Midbrain (tissue), 1 donor: ENCODE measurements around the gene NOLC1.

Source experiments
- DNase-seq: peaks from one replicate; lab custom pipeline; 2025; lab: John Stamatoyannopoulos, UW

The NOLC1 gene

DNA sequence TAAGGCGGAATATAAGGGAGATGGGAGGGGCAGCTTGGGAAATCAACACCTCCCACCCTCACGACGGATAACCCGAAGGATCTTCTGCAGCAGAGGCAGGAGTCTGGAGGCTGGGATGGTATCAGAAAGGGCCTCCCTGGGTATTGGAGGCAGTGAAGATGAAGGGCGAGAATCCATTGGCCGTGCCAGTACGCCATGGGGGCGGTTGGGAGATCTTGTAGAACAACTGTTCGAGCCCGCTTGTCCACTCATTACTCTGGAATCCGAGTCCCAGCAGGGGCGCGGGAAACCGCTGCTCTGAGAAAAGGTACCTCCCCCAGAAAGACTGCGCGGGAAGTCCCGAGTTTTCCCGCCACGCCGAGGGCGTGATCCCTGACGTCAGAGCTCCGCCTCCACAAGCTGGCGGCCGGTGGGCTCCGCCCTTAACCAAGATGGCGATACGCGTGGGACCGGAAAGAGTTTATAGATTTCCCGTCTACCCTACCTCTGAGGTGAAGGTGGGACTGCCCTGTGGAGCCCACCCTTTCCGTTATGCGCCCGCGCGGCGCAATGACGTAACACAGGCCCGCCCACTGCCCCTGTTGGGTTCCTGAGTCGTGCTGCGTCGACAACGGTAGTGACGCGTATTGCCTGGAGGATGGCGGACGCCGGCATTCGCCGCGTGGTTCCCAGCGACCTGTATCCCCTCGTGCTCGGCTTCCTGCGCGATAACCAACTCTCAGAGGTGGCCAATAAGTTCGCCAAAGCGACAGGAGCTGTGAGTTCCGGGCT lies at the start of gene NOLC1:
Gene NOLC1 (plus strand): TSS at position 616 of the 771 bp plus-strand sequence. CDS start 22 bp downstream, at position 638.
- DNase-seq: peak; percentile 96

DNA sequence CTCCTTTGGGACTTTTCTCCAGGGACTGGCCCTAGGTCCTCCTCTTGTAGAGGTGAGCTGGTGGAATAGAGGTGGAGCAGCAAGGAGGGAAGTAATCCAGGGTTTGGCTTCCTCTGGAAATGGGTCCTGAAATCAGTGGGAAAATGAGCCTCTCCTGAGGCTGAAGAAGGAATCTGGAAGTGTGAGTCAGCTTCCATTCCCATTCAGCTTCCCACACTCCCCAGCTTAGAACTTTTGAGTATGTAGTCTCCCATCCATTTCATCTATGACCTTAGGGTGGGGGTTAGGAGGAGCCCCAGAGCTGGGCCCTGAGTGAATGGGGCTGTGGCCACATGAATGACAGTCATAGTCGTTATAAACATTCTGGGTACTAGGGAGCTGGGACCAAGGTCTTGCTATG lies 49.8 kb upstream of the NOLC1 start:
- DNase-seq: no peak

DNA sequence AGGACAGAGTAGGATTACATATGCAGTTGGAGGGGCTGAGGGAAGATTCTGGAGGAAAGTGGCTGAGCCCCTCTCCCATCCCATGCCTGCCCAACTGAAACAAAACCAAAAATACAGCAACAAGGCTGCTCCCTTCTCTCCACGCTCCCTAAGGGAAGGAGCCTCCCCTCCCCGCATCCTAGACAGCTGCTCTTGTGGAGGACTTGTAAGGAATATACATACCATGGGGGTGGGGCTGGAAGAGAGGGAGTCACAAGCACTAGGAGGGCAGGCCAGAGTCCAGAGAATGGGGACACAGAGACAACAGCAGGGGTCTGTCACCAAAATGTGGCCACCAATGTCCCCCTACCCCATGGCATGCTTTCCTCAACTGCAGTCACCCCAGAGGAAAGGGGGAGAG lies 45.2 kb upstream of the NOLC1 start:
- no peak for DNase-seq

DNA sequence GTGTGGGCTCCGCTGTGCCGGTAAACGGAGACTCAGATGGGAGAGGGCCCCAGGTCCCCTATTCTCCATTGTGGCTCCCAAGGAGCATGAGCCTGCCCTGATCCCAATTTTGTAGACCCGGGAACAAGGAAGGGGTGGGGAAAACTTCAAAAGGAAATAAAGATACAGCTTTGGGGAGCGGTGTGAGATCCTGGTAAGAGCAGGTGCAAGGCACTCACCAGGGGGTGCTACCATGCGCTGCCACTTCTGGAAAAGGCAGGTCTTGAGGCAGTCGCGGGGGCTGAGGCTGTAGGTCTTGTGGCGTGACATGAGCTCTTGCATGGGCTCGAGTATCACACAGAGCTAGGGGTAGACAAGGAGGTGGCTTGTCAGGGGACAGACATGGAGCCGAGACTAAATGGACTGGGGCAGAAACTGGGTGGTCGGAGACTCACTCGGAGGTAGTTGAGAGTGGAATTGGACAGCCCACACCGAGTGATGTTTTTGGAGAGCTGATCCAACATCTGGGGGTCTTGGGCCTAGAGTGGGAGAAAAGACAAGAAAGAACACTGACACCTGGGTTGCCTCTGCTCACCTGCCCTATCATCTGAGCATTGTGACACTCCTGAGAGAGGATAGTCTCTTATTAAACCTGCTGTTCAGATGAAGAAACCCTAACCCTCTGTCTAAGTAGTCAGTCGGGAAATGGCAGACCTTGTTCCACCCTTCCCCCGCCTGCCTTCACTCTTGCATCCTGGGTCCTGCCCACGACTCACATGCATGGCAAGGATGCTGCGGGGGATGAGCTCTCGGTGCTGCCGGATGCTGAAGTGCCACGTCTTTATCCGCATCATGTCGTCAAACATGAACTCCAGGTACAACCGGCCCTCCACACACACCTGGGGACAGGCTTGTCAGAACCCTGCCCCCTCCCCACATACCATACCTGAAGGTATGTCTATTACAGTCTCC lies 42.7 kb upstream of the NOLC1 start:
- DNase-seq: no peak

DNA sequence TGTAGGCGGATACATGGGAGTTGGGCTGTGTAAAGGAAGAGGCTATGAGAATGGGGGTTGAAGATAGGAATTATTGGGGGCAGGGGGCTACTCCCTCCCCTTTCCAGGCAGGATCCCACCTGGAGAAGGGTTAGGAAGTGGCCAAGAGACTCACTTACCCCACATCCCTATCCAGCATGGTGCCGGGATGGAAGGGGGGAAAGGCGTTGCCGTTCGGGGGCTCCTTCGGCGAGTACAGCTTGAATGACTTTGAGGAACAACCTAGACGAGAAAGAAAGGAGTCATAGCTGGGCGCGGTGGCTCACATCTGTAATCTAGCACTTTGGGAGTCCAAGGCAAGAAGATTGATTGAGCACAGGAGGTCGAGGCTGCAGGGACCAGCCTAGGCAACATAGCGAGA lies 40.9 kb upstream of the NOLC1 start:
- no peak for DNase-seq

DNA sequence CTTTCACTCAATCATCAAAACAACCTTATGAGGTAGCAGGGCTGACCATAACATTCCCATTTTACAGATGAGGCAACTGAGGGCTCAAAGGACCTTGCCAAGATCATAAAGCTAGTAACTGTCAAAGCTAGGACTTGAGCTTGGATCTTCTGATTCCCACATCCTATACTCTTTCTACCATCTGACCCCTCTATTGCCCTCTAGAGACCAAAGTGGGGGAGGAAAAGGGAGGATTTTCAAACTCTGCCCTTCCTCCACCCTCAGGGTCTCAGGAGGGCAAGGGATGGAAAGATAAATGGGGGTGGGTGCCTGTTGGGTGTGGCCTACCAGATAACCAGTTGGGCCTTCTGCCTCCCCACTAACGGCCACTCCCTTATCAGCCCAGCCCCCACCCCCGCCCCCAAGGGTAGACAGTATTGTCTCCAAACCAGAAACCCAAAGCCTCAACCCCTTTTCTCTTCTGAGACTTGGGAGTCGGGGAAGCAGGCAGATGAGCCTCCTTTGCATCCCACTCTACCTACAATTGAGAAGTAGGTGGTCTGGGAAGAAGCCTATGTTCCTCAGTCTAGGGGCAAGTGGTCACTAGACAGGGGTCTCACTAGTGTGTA lies 39.9 kb upstream of the NOLC1 start:
- DNase-seq: no peak

DNA sequence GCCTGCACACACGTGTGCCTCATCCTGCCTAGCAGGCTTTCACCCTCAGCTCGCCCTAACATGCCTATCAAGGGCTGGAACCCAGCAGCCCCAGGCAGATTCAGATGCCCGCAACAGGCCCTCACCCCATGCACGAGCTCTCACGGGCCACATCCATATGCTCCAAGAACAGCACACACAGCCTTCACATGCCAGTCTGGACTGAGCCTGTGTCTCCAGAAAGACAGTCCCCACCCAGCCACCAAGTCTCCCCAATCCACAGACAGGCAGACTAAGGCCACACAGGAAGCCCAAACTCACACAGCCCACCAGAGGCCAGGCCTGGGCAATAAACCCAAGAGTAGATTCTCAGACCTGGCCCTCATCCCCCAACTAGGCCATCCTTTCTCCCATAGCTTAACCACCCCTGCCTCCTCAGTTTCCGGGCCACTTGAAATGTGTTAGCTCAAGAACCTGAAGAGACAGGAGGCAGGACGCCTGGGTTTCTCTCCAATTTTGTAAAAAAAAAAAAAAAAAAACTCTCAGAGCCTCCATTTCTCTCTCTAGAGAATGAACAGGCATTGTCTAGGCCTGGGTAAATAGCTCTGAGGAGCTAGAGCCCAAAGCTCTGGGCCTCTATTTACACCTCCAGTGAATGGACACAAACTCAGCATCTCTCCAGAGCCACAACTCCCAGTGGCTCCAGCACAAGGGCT lies 38.8 kb upstream of the NOLC1 start:
- no peak for DNase-seq

DNA sequence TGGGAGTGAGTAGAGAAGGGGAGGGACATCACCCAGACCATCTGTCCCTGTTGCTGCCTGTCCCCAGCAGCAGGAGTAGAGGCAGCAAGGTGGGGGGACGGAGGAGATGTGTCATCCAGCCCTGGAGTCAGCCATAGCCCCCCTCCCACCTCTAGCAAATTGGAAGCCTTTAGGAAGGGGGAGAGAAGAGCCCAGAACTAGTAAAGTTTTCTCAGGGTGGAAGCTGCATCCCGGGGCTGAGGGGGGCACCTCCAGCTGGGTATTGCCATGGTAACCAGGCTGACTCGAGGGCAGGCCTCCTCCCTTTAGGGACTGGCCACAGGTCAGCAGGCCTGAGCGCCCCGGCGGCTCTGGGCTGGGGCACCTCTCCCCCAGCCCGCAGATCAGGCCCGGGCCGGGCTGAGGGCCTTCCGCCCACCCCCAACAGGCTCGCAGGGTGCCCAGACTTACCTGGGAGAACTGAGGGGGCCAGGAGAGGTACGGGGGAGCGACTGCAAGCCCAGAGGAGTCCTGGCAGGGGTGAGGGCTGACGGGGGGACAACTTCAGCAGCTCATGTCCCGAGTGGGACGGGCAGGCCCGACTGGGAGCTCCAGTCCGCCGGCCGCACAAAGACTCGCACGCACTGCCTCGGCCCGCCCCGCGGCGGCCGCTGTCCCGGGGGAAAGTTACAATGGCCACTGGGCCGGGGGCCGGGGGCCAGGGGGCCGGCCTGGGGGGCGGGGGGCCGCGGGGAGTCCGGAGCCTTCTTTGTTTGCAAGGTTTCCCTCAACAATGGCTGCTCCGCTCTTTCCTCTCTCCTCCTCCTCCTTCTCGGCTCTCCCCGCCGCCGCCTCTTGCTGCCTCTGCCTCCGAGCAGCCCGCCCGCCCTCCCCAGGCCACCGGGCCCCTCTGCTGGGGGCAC lies 38.0 kb upstream of the NOLC1 start:
- DNase-seq: peak; percentile 32

DNA sequence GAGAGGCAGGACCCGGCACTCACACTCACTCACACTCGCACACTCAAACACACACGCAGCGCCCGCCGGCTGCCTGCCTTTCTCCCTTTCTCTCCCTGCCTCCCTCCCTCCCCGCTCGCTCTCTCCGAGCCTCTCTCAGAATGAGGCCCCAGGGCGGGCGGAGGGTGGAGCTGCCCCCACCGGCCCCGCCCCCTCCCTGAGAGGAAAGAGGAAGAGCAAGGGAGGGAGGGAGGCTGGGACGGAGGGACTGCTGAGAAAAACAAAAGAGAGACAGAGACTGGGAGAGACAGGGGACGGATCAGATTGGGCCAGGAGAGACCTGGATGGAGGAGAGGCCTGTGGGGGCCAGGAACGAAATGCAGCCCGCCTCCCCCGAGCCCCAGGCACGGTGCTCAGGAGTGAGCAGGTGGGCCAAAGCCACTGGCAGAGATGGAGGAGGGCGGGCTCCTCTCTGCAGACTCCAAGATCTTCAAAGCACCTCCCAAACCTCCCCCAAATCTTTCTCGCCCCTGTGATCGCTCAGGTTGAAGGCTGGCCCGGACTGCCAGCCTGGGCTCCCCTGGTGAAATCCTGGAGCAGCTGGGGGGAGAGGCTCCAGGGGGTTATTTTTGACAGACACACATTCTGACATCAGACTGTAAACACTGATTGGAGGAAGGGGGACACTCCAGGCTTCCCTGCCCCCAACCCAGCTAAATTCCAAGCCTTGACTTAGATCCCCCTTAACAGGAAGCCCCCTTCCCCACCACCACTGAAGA lies 37.1 kb upstream of the NOLC1 start:
- DNase-seq: peak; percentile 93

DNA sequence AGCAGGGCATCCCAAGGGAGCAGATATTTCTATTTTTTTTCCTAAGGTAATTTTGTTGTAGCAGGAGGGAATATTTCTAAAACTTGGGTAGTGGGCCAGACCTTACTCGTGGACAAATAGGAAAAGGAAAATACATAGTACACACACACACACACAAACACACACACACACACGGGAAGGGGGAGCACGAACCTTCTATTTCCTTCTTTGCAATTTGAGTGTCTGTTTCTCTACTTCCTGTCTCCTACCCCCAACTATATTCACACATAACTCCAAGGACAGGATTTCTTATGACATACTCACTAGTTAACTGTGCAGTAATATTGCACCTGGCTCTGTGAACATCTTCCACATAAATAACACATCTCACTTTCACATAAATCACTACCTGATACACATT lies 36.4 kb upstream of the NOLC1 start:
- DNase-seq: no peak

DNA sequence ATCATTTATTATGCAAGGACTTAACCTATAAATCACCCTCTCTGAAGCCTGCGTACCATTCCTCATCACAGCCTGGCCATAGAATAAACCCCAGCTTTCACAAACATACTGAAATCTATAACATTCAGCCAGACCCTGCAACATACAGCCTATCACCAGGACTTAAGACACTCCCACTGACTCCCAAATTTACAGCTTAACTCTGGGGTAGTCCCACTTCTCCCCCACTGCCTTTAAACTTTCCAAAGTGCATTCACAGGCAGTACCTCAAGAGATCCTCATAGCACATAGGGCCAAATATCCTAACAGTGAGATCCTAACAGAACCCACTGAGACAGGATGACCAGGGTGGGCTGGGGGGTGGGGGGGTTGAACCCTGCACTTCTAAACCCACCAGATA lies 35.5 kb upstream of the NOLC1 start:
- no peak for DNase-seq

DNA sequence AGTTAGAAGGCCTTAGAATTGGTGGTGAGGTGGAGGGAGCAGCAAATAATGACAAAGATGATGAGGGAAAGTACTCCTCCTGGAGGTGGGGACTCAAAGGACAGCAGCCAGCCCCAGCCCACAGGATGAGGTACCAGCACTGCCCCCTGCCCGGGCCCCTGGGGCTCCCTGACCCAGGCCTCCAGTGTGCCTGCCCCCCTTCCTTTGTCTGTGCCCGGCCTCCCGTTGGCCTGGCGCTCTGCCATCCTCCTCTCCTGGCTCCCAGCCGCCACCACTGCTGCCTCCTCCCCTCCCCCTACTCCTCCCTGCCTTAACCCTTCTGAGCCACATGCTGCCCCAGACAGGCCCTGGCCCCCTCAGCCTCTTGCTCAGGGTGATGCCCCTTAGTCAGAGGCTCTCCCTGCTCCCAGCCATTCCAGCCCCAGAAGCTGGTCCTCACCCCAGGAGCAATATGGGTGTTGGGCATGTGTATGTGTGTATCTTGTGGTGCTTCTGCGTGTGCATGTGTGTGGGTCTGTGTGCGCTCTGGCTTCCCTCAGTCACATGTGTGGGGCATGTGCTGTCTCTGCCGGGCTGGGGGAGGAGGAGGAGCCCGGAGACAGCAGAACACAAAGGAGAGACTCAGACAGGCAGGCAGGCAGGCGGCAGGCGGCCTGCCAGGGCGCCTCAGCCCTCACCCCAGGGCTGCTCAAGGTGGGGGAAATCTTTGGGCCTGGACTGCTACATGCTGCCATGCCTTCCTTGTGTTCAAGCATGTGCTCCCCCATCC lies 34.6 kb upstream of the NOLC1 start:
- DNase-seq: peak; percentile 88

DNA sequence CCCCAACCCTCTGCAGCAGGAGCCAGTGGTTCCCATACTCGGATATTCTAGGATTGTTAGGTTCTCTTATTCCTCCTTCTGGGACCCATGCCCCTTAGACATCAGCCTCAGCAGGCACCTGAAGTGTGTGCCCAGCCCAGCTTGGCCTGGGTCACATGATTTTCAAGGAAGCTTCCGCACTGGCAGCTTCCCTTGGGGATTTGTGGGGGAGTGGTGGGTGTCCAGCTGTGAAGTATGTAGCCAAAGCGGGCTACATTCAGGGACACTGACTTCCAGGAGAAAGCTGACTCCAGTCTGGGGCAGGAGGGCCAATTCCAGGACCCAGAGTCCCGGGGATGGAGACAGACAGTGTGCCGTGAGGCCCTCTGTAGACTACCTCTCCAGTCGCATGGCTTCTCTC lies 33.3 kb upstream of the NOLC1 start:
- peak; percentile 30 for DNase-seq

DNA sequence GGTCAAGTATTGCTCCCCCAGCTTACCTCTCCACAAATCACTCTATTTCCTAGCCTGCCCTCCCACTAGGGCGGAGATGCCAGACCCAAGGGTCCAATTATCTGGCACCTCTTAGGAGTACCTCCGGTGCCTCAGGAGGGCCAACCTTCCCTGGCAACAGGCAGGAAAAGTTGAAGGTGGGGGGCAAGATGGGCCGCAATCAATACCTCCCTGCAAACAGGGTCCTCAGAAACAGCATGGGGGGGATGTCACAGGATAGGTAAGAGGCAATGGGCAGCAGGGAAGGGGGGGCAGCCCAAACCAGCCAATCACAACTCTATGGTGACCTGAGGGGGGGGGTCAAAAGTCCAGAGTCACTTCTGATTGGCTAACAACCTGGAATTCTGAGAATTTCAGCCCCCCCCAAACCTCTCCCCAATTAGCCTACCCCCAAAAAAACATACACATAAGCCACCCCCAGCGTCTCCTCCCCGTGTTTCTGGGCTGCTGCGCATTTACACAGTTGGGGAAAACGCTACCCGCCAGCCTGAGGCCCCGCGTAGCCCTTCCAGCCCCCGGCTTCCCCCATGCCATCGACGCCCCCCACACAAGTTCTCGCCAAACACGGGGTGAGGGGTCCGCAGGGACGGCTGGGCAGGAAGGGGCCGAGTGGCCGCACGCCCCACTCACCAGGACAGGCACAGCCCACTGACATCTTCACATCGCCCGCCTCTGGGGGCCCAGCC lies 32.6 kb upstream of the NOLC1 start:
- peak; percentile 25 for DNase-seq

DNA sequence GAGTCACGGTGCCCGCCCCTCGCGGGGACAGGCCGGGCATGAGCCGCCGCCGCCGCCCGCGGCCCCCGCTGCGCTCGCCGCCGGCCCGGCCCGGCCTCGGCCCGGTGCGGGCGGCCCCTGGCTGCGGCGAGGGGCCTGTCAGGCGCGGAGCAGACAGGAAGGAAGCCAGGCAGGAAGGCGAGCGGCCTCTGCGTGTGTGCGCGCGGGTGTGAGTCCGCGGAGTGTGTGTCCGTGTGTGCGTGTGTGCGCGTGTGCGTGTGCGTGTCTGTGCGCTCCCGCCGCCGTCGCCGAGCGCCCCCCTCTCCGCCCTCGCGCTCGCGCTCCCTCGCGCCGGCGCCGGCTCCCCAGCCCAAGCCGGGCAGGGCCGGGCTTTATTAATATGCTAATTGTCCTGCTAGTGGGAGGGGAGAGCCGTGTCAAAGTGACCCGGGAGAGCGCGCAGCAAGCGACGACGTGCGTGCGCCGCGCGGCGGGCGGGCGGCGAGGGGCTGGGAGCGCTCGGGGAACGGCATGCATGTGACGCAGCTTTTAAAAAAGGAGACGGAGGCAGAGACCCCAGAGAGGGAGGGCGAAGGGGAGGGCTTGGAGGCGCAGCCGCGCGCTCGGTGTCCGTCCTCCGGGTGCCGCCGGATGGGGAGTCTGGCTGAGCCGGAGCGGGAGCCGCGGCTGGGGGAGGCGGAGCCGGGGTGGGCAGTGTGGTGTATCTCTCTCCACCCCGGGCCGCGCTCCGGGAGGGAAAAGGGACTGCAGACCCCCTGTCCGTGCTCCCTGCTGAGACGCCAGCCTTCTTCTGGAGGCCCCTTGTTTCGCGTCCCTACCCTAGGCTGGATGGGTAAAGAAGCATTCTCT lies 31.8 kb upstream of the NOLC1 start, which contains the start of gene LDB1:
Gene LDB1 (minus strand): TSS at position 227 of the 849 bp plus-strand sequence. CDS start 258 bp downstream, outside the sequence.
- peak; percentile 88 for DNase-seq

DNA sequence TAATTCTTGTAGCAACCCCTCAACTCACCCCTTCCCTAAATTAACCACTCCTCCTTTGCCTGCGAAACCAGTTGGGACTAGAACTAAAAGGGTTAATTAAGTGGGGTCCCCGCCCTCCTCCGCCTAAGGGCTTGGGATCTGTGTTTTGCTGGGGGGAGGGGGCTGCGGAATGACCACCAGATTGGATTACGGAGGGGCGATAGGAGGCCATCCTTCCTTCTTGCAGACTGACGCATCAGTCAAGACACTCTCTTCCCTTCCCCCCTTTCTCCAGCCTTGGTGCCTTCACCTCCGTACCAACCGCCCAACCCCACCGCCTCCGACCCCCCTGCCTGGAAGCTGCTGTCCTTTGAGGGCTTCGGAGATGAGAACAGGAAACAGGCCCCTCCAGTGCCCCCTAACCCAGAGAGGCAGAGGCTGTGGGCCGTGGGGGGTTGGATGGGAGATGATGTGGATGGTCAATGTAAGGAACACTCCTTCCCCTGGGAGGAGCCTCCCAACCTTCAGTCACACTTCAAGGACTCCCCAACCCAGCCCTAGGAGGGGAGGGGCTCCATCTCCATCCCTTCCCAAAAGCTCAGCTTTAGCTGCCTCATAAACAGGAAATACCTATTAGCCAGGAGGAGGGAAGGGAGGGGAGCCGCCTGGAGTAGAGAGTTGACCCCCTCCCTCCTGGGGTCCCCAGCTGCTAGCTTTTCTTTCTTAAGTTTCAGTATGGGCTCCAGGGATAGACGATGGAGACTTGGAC lies 31.0 kb upstream of the NOLC1 start:
- no peak for DNase-seq
